ENCODE measurements around the gene TPK1.
"Not testable (repeated sequence)": the region's sequence is repeated elsewhere in the genome, so short reads cannot be mapped to it uniquely, and the experiment has no call there.

TPK1 gene

GRCh38 chr7:144474800-144475615, 360.8 kb downstream of the TPK1 start:
- DNase-seq (ENCODE audit: low read depth), result no peak

GRCh38 chr7:144474363-144474762, 361.5 kb downstream of the TPK1 start:
- DNase-seq (ENCODE audit: low read depth), result no peak

DNA sequence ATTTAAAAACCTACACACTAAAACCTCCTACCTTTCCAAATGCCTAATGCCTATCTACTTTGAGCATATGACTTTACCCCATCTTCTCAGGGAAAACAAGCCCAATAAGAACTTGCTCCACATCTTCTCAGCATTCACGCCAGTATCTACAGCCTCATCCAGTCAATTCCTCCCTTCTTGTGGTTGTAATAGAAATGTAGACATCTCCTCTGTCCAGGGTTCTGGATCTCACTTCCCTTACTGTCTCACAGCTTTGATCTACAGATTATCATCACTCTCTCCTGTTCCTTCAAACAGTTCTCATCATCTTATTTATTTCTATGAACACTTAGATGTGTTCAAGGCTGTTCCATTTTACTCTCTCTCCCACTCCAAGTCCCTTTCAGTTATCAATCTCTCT, 361.9 kb downstream of the TPK1 start:
- DNase-seq (ENCODE audit: low read depth), result no peak

DNA sequence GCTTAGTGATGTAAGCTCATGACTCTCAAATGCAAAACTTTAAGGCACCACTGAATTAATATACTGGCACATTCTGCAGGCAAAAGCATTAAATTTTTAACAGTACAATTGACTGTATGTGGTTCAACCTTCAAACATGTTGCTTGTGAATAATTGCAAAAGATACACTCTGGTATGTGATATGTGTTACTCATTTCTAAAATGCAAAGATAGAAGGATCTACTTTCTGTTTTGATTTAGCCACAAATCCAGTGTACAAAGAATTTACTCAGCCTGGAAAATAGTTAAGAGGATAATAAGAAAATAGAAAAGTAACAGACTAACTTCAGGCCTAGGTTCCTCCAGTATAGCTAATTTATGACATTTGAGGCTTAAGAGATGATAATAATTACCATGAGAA, 365.8 kb downstream of the TPK1 start:
- no peak for DNase-seq (ENCODE audit: low read depth)

GRCh38 chr7:144468990-144469732, 366.7 kb downstream of the TPK1 start:
- DNase-seq (ENCODE audit: low read depth), result no peak

DNA sequence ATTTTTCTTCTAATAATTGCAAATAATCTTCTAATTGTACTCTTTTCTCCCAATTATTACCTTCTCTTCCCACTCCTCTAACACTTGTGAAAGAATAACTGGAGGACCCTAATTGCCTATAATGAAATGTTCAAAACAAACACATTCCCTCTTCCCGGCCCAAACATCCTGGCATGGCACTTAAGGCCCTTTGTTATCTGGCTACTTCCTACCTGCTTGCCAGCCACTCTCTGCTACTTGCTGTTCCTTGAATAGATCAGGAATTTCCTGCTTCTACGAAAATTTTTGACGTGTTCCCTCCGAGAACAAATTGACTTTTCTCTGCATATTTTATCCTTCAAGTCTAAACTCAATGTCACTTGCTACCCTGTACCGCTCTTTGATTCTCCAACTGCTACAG, 376.2 kb downstream of the TPK1 start:
- DNase-seq (ENCODE audit: low read depth), result no peak

DNA sequence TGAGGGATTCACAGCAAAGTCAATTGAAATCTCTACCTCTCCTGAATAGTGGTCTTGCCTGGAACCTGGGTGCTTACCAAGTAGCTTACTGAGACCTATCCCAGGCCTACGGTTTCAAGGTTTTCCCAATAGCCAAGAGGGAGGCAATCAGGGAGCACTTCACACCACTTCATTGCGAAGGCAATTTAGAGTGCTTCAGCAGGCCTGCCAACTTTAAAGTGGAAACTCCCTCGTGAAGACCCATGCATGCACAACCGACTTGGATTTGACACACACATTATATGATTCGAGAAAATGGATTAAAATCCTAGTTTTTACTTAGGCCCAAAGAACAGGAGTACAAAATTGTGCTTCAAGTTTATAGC, 380.8 kb downstream of the TPK1 start:
- no peak for DNase-seq (ENCODE audit: low read depth)

DNA sequence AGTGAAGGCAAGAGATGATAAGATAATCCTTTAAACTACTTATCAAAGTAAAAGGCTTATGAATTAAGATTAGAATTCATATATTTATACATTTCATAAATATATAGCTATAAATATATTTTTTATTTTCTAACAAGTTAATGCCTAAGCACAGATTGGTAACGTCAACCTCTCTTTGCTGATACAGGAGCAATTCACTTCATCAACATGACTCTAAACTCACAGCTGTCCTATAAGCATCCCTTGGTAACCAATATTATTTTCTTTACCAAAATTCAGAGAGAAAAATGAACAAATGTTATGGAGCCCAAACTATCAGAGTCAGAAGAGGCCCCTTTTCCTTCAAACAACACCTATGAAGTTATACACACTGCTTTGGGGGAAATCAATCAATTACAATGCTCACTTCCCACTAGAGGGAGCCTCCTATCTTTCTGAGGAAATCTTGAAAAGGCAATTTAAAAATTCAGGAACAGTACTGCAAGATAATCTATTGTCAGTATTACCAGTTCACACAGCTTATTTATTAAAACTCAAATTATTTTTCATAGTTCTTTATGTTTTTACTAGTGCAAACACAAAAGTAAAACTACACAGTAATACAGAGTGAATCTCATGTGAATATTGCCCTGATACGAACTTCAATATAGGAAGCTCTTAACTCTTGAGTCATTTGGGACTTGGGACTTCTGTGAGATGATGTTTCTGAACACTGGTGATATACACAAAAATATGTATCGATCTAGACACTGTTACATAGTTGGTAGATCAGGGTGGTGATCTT, 381.4 kb downstream of the TPK1 start:
- no peak for DNase-seq (ENCODE audit: low read depth)

GRCh38 chr7:144452064-144452463, 383.8 kb downstream of the TPK1 start:
- DNase-seq (ENCODE audit: low read depth), result no peak

GRCh38 chr7:144445590-144445989, 390.3 kb downstream of the TPK1 start:
- DNase-seq (ENCODE audit: low read depth), result no peak

GRCh38 chr7:144439717-144440205, 396.1 kb downstream of the TPK1 start:
- DNase-seq (ENCODE audit: low read depth), result no peak

DNA sequence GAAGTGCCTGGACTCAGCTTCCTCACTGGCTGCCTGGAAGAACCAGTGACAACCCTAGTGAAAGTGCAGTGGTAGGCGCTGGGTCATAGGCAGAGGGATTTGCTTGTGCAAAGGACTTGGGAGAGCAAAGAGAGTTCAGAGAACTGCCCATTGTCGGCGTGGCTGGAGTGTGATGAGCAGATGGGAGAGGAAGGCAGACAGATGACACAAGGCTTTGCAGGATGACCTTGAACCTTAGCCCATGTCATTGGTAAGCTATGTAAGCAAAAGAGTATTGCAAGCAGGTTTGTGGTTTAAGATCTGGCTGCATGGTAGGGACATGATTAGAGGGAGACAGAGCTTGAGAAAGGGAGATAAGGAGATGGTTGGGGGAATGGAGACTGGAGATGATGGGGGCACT, 397.1 kb downstream of the TPK1 start:
- no peak for DNase-seq (ENCODE audit: low read depth)

- DNase-seq (ENCODE audit: low read depth), result no peak
Observed at GRCh38 chr7:144437370-144438191, 398.3 kb downstream of the TPK1 start.

- no peak for DNase-seq (ENCODE audit: low read depth)
Observed at GRCh38 chr7:144436500-144436899, 399.4 kb downstream of the TPK1 start.

DNA sequence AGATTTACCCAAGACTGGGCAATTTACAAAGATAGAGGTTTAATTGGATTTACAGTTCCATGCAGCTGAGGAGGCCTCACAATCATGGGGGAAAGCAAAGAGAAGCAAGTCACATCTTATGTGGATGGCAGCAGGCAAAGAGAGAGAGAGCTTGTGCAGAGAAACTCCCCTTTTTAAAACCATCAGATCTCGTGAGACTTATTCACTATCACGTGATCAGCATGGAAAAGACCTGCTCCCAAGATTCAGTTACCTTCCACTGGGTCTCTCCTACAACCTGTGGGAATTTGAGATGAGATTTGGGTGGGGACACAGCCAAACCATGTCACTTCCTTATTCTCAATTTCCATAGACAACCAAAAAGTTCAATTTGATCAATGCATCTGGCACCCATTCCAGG, 407.4 kb downstream of the TPK1 start:
- DNase-seq (ENCODE audit: low read depth), result no peak

DNA sequence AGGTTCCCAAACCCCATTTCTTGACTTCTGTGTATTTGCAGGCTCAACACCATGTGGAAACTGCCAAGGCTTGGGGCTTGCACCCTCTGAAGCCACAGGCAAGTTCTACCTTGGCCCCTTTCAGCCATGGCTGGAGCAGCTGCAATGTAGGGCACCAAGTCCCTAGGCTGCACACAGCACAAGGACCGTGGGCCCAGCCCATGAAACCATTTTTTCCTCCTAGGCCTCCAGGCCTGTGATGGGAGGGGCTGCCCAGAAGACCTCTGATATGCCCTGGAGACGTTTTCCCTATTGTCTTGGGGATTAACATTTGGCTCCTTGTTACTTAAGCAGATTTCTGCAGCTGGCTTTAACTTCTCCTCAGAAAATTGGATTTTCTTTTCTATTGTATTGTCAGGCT, 408.3 kb downstream of the TPK1 start:
- not testable (repeated sequence) for DNase-seq (ENCODE audit: low read depth)

- DNase-seq (ENCODE audit: low read depth), result not testable (repeated sequence)
Observed at GRCh38 chr7:144418931-144419330, 416.9 kb downstream of the TPK1 start.

DNA sequence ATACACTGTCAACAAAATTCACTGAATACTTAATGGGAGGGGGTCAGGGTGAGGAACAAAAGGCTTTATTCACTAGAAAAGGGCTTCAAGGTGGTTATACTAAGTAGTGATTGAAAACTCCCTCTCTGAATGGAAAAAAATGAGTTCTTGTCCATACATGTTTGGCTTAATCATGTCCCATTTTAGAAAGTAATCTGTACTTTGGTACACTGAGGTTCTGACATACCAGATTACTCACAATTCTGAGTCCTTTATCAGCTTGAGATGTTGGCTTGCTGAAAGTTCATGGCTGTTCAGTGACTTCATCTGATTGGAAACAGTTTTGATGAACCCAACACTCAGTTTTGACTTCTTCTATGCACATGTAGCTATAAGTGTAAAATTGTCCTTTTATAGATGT, 419.5 kb downstream of the TPK1 start:
- DNase-seq (ENCODE audit: low read depth), result no peak

- DNase-seq (ENCODE audit: low read depth), result no peak
Observed at GRCh38 chr7:144415858-144416257, 420.0 kb downstream of the TPK1 start.

- DNase-seq (ENCODE audit: low read depth), result no peak
Observed at GRCh38 chr7:144414815-144415214, 421.0 kb downstream of the TPK1 start.

DNA sequence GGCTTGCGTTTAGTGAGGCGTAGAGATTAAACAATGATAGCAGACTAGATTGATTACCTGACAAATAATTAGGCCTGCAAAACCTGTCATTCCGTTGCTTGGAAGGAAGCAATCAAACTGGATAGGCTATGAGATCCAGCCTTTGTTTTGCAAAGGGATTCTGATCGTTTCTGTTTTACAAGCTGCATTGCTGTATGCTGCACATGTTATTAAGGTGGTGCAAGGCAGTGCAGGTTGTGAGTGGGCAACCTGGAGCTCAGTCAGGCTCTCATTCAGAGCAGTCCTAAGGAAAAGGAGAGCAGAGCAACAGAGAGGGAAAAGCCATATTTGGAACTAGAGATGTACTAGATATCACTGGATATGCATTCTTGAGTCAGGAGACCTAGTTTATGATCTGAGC, 425.4 kb downstream of the TPK1 start:
- no peak for DNase-seq (ENCODE audit: low read depth)

GRCh38 chr7:144408121-144408520, 427.7 kb downstream of the TPK1 start:
- DNase-seq (ENCODE audit: low read depth), result no peak

Measured in stimulated activated CD8-positive, alpha-beta memory T cell treated with anti-CD3 and anti-CD28 coated beads, Interleukin-15, amount 100 ng/mL, for 24 hours (primary cell).